IgD-negative memory B cell (primary cell): Measurements from ENCODE around the gene MED23. TPM values are rescaled to one million over a fixed set of nuclear protein-coding genes. Genes with fewer than 3 reads are reported as not detected.
"Not testable (repeated sequence)": the region's sequence is repeated elsewhere in the genome, so short reads cannot be mapped to it uniquely, and the experiment has no call there.

Experiments used
- H3K27ac Mint-ChIP-seq, 3 donors: one replicate each; pipeline ENCODE4 v1.8.0; 2020 to 2022; ENCODE audit warnings: mild to moderate bottlenecking in 3 of 3, mixed read lengths in 3 of 3, moderate library complexity in 1 of 3
- H3K27me3 Mint-ChIP-seq: one replicate; pipeline ENCODE4 v1.8.0; 2021; ENCODE audit warnings: mixed read lengths
- H3K36me3 Mint-ChIP-seq: one replicate; pipeline ENCODE4 v1.8.0; 2020; ENCODE audit warnings: mild to moderate bottlenecking, mixed read lengths
- H3K4me1 Mint-ChIP-seq, 3 donors: one replicate each; pipeline ENCODE4 v1.8.0; 2020 to 2022; ENCODE audit warnings: mixed read lengths in 3 of 3, mild to moderate bottlenecking in 1 of 3
- H3K4me3 Mint-ChIP-seq, 4 donors: one replicate each; pipeline ENCODE4 v1.8.0; 2020 to 2022; ENCODE audit warnings: mild to moderate bottlenecking in 4 of 4, mixed read lengths in 4 of 4, moderate library complexity in 3 of 4
- H3K9me3 Mint-ChIP-seq, 3 donors: one replicate each; pipeline ENCODE4 v1.8.0; 2020 to 2021; ENCODE audit warnings: mixed read lengths in 3 of 3, mild to moderate bottlenecking in 1 of 3
- polyA plus RNA-seq: library from polyadenylated mRNA; unstranded; fragments of 300-500 nt; fragmentation: Illumina TruSeq; gene quantifications from one replicate; pipeline ENCODE4 v1.2.3, GENCODE V29; 2021

The MED23 gene
- polyA plus RNA-seq, 1 donor from 2014 or later = 12.8 TPM

GRCh38 chr6:131568726-131569125 lies 59.3 kb downstream of the MED23 start:
- Mint-ChIP-seq H3K36me3 (peaks cover 10% of the 10 kb centered on the region), H3K27ac (no peak overlapping the region), H3K27me3 (no peaks in the 10 kb centered on the region), H3K9me3 (peaks cover 0 to 1% (median 0%) of the 10 kb centered on the region in 3 donors), H3K4me1 (peaks cover 4 to 7% (median 4%) of the 10 kb centered on the region in 3 donors), H3K4me3 (no peak overlapping the region)

- Mint-ChIP-seq H3K4me1 (peaks cover 0 to 7% (median 4%) of the 10 kb centered on the region in 3 donors), H3K4me3 (no peak overlapping the region), H3K36me3 (peaks cover 4% of the 10 kb centered on the region), H3K27me3 (no peaks in the 10 kb centered on the region), H3K27ac (no peak overlapping the region), H3K9me3 (peaks cover 0 to 1% (median 0%) of the 10 kb centered on the region in 3 donors)
These were observed 63.0 kb downstream of the MED23 start for GRCh38 chr6:131565056-131565455.

- Mint-ChIP-seq H3K36me3 (peaks cover 2% of the 10 kb centered on the region), H3K27ac (no peak overlapping the region), H3K4me3 (no peak overlapping the region), H3K4me1 (peaks cover 0 to 7% (median 4%) of the 10 kb centered on the region in 3 donors), H3K9me3 (peaks cover 0 to 1% (median 0%) of the 10 kb centered on the region in 3 donors), H3K27me3 (no peaks in the 10 kb centered on the region)
These were observed 65.9 kb downstream of the MED23 start for GRCh38 chr6:131561925-131562707.

GRCh38 chr6:131558922-131559321 lies 69.1 kb downstream of the MED23 start:
- Mint-ChIP-seq H3K9me3 (no peaks in the 10 kb centered on the region), H3K27ac (no peak overlapping the region), H3K27me3 (no peaks in the 10 kb centered on the region), H3K4me3 (no peak overlapping the region), H3K36me3 (no peaks in the 10 kb centered on the region), H3K4me1 (no peaks in the 10 kb centered on the region)

GRCh38 chr6:131555992-131556391 lies 72.0 kb downstream of the MED23 start:
- Mint-ChIP-seq H3K36me3 (no peaks in the 10 kb centered on the region), H3K27me3 (no peaks in the 10 kb centered on the region), H3K27ac (no peak overlapping the region), H3K4me3 (no peak overlapping the region), H3K9me3 (peaks cover 0 to 3% (median 0%) of the 10 kb centered on the region in 3 donors), H3K4me1 (no peaks in the 10 kb centered on the region)

GRCh38 chr6:131552572-131552971 lies 75.5 kb downstream of the MED23 start:
- Mint-ChIP-seq H3K4me3 (no peak overlapping the region), H3K27ac (peak overlapping the region in 1 of 3 donors; percentile 48), H3K4me1 (no peaks in the 10 kb centered on the region), H3K36me3 (peaks cover 2% of the 10 kb centered on the region), H3K27me3 (no peaks in the 10 kb centered on the region), H3K9me3 (peaks cover 0 to 3% (median 0%) of the 10 kb centered on the region in 3 donors)

GRCh38 chr6:131551902-131552301 lies 76.1 kb downstream of the MED23 start:
- Mint-ChIP-seq H3K36me3 (peaks cover 2% of the 10 kb centered on the region), H3K27me3 (no peaks in the 10 kb centered on the region), H3K4me3 (no peak overlapping the region), H3K27ac (no peak overlapping the region), H3K9me3 (peaks cover 0 to 3% (median 1%) of the 10 kb centered on the region in 3 donors), H3K4me1 (no peaks in the 10 kb centered on the region)

- peaks cover 2% of the 10 kb centered on the region for H3K36me3 Mint-ChIP-seq
- H3K27ac Mint-ChIP-seq = no peak overlapping the region
- H3K27me3 Mint-ChIP-seq = no peaks in the 10 kb centered on the region
- H3K9me3 Mint-ChIP-seq = peaks cover 0 to 3% (median 1%) of the 10 kb centered on the region in 3 donors
- H3K4me1 Mint-ChIP-seq = no peaks in the 10 kb centered on the region
- no peak overlapping the region for H3K4me3 Mint-ChIP-seq
These were observed 78.2 kb downstream of the MED23 start for GRCh38 chr6:131549811-131550210.

GRCh38 chr6:131548441-131548840 lies 79.6 kb downstream of the MED23 start:
- H3K27me3 Mint-ChIP-seq = no peaks in the 10 kb centered on the region
- H3K36me3 Mint-ChIP-seq = peaks cover 2% of the 10 kb centered on the region
- H3K27ac Mint-ChIP-seq = no peak overlapping the region
- H3K4me3 Mint-ChIP-seq = no peak overlapping the region
- H3K4me1 Mint-ChIP-seq = no peaks in the 10 kb centered on the region
- peaks cover 0 to 1% (median under 1%) of the 10 kb centered on the region in 3 donors for H3K9me3 Mint-ChIP-seq

GRCh38 chr6:131547488-131547887 lies 80.6 kb downstream of the MED23 start:
- Mint-ChIP-seq H3K9me3 (peaks cover 0 to 1% (median 0%) of the 10 kb centered on the region in 3 donors), H3K27ac (no peak overlapping the region), H3K4me1 (peaks cover 0 to 4% (median 0%) of the 10 kb centered on the region in 3 donors)

GRCh38 chr6:131545317-131545716 lies 82.7 kb downstream of the MED23 start:
- no peak overlapping the region for H3K4me3 Mint-ChIP-seq
- H3K9me3 Mint-ChIP-seq = peaks cover 0 to 1% (median 0%) of the 10 kb centered on the region in 3 donors
- peaks cover 3% of the 10 kb centered on the region for H3K27me3 Mint-ChIP-seq
- H3K4me1 Mint-ChIP-seq = peaks cover 0 to 4% (median 0%) of the 10 kb centered on the region in 3 donors
- no peak overlapping the region for H3K27ac Mint-ChIP-seq
- H3K36me3 Mint-ChIP-seq = peaks cover 3% of the 10 kb centered on the region

More at GRCh38 chr6:131547488-131547887, 80.6 kb downstream of the MED23 start:
- Mint-ChIP-seq H3K27me3 (no peaks in the 10 kb centered on the region), H3K4me3 (no peak overlapping the region), H3K36me3 (peaks cover 2% of the 10 kb centered on the region)

- not testable (repeated sequence) for H3K9me3 Mint-ChIP-seq, H3K4me1 Mint-ChIP-seq, H3K4me3 Mint-ChIP-seq, H3K36me3 Mint-ChIP-seq, H3K27ac Mint-ChIP-seq
- peaks cover 12% of the 10 kb centered on the region for H3K27me3 Mint-ChIP-seq
These were observed 89.4 kb downstream of the MED23 start for GRCh38 chr6:131538615-131539014.

- peaks cover 2% of the 10 kb centered on the region for H3K36me3 Mint-ChIP-seq
- H3K4me3 Mint-ChIP-seq = no peak overlapping the region
- no peaks in the 10 kb centered on the region for H3K9me3 Mint-ChIP-seq
- H3K27ac Mint-ChIP-seq = no peak overlapping the region
- peaks cover 0 to 7% (median 5%) of the 10 kb centered on the region in 3 donors for H3K4me1 Mint-ChIP-seq
- peaks cover 1% of the 10 kb centered on the region for H3K27me3 Mint-ChIP-seq
These were observed 95.4 kb downstream of the MED23 start for GRCh38 chr6:131532580-131533039.

- not testable (repeated sequence) for H3K36me3 Mint-ChIP-seq, H3K4me1 Mint-ChIP-seq, H3K4me3 Mint-ChIP-seq, H3K9me3 Mint-ChIP-seq, H3K27ac Mint-ChIP-seq, H3K27me3 Mint-ChIP-seq
These were observed 96.4 kb downstream of the MED23 start for GRCh38 chr6:131531681-131532080.

- not testable (repeated sequence) for H3K27ac Mint-ChIP-seq, H3K4me1 Mint-ChIP-seq, H3K36me3 Mint-ChIP-seq, H3K9me3 Mint-ChIP-seq, H3K27me3 Mint-ChIP-seq, H3K4me3 Mint-ChIP-seq
These were observed 97.1 kb downstream of the MED23 start for GRCh38 chr6:131530936-131531335.
